IMR-90 (cell line): Measurements from ENCODE around the gene TGFB1. TPM values are rescaled to one million over a fixed set of nuclear protein-coding genes. Genes with fewer than 3 reads are reported as not detected.

Experiments
- ATAC-seq: fragments of 200-7000 bp; cut with Tn5 transposase; 2 replicates; pipeline ENCODE4 v1.9.1; 2020; ENCODE audit warnings: low read depth, mild to moderate bottlenecking, moderate library complexity
- BruUV-seq: library from RNA; stranded (reverse); fragments of 400-500 nt; replicated peaks from 2 replicates; lab custom pipeline; 2021; lab: Mats Ljungman, UMichigan
- CTCF ChIA-PET: fragments of 300-600 bp; formaldehyde crosslinking; extraction: SDS; loops from one replicate; lab custom pipeline; 2021; ENCODE audit warnings: antibody characterized with exemption; lab: Yijun Ruan, JAX
- POLR2A ChIA-PET: fragments of 300-600 bp; sonication (Branson Sonifier 250); formaldehyde crosslinking; loops from one replicate; lab custom pipeline; 2022; ENCODE audit warnings: antibody characterized with exemption; ENCODE audit not compliant: unreplicated experiment; lab: Charles Lee
- DNase-seq: peaks from one replicate; pipeline ENCODE4 v3.0.0; 2013
- H2AFZ ChIP-seq: replicated peaks from 2 replicates; pipeline ENCODE3; 2013; ENCODE audit warnings: low read length, mild to moderate bottlenecking; ENCODE audit not compliant: poor library complexity
- H2AK5ac ChIP-seq: 2 replicates; pipeline ENCODE4 v1.6.1; 2013; ENCODE audit warnings: low read depth, low read length, inconsistent platforms
- H2AK9ac ChIP-seq: replicated peaks from 2 replicates; pipeline ENCODE3; 2013; ENCODE audit warnings: mild to moderate bottlenecking, low read depth, low read length, moderate library complexity; ENCODE audit not compliant: poor library complexity
- H2BK120ac ChIP-seq: 2 replicates; pipeline ENCODE4 v1.6.1; 2013; ENCODE audit warnings: low read depth, low read length, inconsistent platforms
- H2BK15ac ChIP-seq: 3 replicates; pipeline ENCODE4 v1.6.1; 2013; ENCODE audit warnings: low read depth, low read length, inconsistent platforms
- H2BK20ac ChIP-seq: 2 replicates; pipeline ENCODE4 v1.6.1; 2013; ENCODE audit warnings: low read depth, mild to moderate bottlenecking, inconsistent platforms, low read length, moderate library complexity
- H2BK5ac ChIP-seq: 2 replicates; pipeline ENCODE4 v1.6.1; 2013; ENCODE audit warnings: mild to moderate bottlenecking, low read depth, low read length, inconsistent platforms; ENCODE audit not compliant: poor library complexity, severe bottlenecking
- H3K14ac ChIP-seq: replicated peaks from 2 replicates; pipeline ENCODE4 v1.6.1; 2013; ENCODE audit warnings: low read depth, low read length, inconsistent platforms
- H3K18ac ChIP-seq: 2 replicates; pipeline ENCODE4 v1.6.1; 2013; ENCODE audit warnings: low read depth, low read length, control low read depth
- H3K23ac ChIP-seq: 2 replicates; pipeline ENCODE4 v1.6.1; 2013; ENCODE audit warnings: low read depth, low read length, inconsistent platforms
- H3K27ac ChIP-seq: 2 replicates; pipeline ENCODE4 v1.5.1; 2013; ENCODE audit warnings: mild to moderate bottlenecking, control low read depth, low read length; ENCODE audit not compliant: insufficient read depth
- H3K27me3 ChIP-seq: 2 replicates; pipeline ENCODE4 v1.6.1; 2013; ENCODE audit warnings: low read length; ENCODE audit not compliant: control insufficient read depth, insufficient read depth
- H3K36me3 ChIP-seq: 2 replicates; pipeline ENCODE4 v1.6.1; 2013; ENCODE audit warnings: low read length, mixed read lengths; ENCODE audit not compliant: control insufficient read depth, insufficient read depth
- H3K4ac ChIP-seq: 2 replicates; pipeline ENCODE4 v1.6.1; 2013; ENCODE audit warnings: low read depth, low read length, inconsistent platforms
- H3K4me1 ChIP-seq: 2 replicates; pipeline ENCODE4 v1.6.1; 2013; ENCODE audit warnings: low read length, mixed read lengths; ENCODE audit not compliant: control insufficient read depth, insufficient read depth
- H3K4me2 ChIP-seq: 2 replicates; pipeline ENCODE4 v1.6.1; 2013; ENCODE audit warnings: low read depth, mild to moderate bottlenecking, control low read depth, low read length, moderate library complexity
- H3K4me3 ChIP-seq: 2 replicates; pipeline ENCODE4 v1.5.1; 2013; ENCODE audit warnings: low read depth, mild to moderate bottlenecking, control low read depth, low read length, moderate library complexity; ENCODE audit not compliant: insufficient read depth
- H3K56ac ChIP-seq: 2 replicates; pipeline ENCODE4 v1.6.1; 2013; ENCODE audit warnings: low read length, inconsistent platforms; ENCODE audit not compliant: insufficient read depth; ENCODE audit errors: extremely low read depth
- H3K79me1 ChIP-seq, 2 experiments: 2 replicates each; pipeline ENCODE4 v1.6.1; 2013; ENCODE audit warnings: low read length in 2 of 2, inconsistent platforms in 1 of 2, low read depth in 1 of 2
- H3K9ac ChIP-seq: 2 replicates; pipeline ENCODE4 v1.6.1; 2013; ENCODE audit warnings: low read depth, low read length, control low read depth
- H3K9me1 ChIP-seq: 2 replicates; pipeline ENCODE4 v1.6.1; 2013; ENCODE audit warnings: low read length, inconsistent platforms; ENCODE audit not compliant: insufficient read depth
- H3K9me3 ChIP-seq: 2 replicates; pipeline ENCODE4 v1.6.1; 2013; ENCODE audit warnings: low read length; ENCODE audit not compliant: control insufficient read depth, insufficient read depth
- H4K20me1 ChIP-seq: 2 replicates; pipeline ENCODE4 v1.6.1; 2013; ENCODE audit warnings: low read length, inconsistent platforms; ENCODE audit not compliant: insufficient read depth
- H4K5ac ChIP-seq: 2 replicates; pipeline ENCODE4 v1.6.1; 2013; ENCODE audit warnings: mild to moderate bottlenecking, low read depth, low read length, control low read depth
- H4K8ac ChIP-seq, 2 experiments: 2 replicates each; pipeline ENCODE4 v1.6.1; 2013; ENCODE audit warnings: low read depth in 2 of 2, low read length in 2 of 2, control low read depth in 1 of 2, inconsistent platforms in 1 of 2
- H4K91ac ChIP-seq: 2 replicates; pipeline ENCODE4 v1.6.1; 2013; ENCODE audit warnings: low read depth, low read length, inconsistent platforms; ENCODE audit not compliant: insufficient read depth
- BHLHE40 ChIP-seq: fragments of 150-350 bp; IDR thresholded peaks from 2 replicates; pipeline ENCODE4 v1.6.1; 2016; ENCODE audit warnings: mild to moderate bottlenecking, low read depth, low read length
- CEBPB ChIP-seq: IDR thresholded peaks from 2 replicates; pipeline ENCODE4 v1.6.1; 2012; ENCODE audit warnings: low read depth, low read length, improper control_type of control experiment
- CHD1 ChIP-seq: IDR thresholded peaks from 2 replicates; pipeline ENCODE4 v1.6.1; 2012; ENCODE audit warnings: low read depth, low read length, improper control_type of control experiment
- CTCF ChIP-seq: conservative IDR thresholded peaks from 2 replicates; pipeline ENCODE4 v1.5.1; 2012; ENCODE audit warnings: mild to moderate bottlenecking, low read depth, low read length, improper control_type of control experiment
- ELK1 ChIP-seq: fragments of 150-350 bp; IDR thresholded peaks from 2 replicates; pipeline ENCODE4 v1.6.1; 2016; ENCODE audit warnings: low read depth, mild to moderate bottlenecking, low read length, moderate library complexity, borderline replicate concordance
- FOS ChIP-seq: fragments of 150-350 bp; IDR thresholded peaks from 2 replicates; pipeline ENCODE4 v1.6.1; 2016; ENCODE audit warnings: low read depth, low read length
- MAFK ChIP-seq: IDR thresholded peaks from 2 replicates; pipeline ENCODE4 v1.6.1; 2012; ENCODE audit warnings: low read depth, low read length, improper control_type of control experiment
- MAZ ChIP-seq: IDR thresholded peaks from 2 replicates; pipeline ENCODE4 v1.6.1; 2012; ENCODE audit warnings: low read depth, mild to moderate bottlenecking, low read length, improper control_type of control experiment, moderate library complexity, borderline replicate concordance
- NFE2L2 ChIP-seq: fragments of 150-350 bp; IDR thresholded peaks from 2 replicates; pipeline ENCODE4 v1.6.1; 2016; ENCODE audit warnings: low read depth, mild to moderate bottlenecking, low read length
- POLR2A ChIP-seq: IDR thresholded peaks from 2 replicates; pipeline ENCODE4 v1.6.1; 2012; ENCODE audit warnings: mild to moderate bottlenecking, low read depth, low read length
- RAD21 ChIP-seq: IDR thresholded peaks from 2 replicates; pipeline ENCODE4 v1.6.1; 2012; ENCODE audit warnings: low read length, improper control_type of control experiment
- RCOR1 ChIP-seq: IDR thresholded peaks from 2 replicates; pipeline ENCODE4 v1.6.1; 2012; ENCODE audit warnings: mild to moderate bottlenecking, low read length, improper control_type of control experiment; ENCODE audit not compliant: insufficient replicate concordance
- RFX5 ChIP-seq: IDR thresholded peaks from 2 replicates; pipeline ENCODE4 v1.8.0; 2012; ENCODE audit warnings: low read depth, mild to moderate bottlenecking, low read length, moderate library complexity
- SMC3 ChIP-seq: fragments of 150-350 bp; IDR thresholded peaks from 2 replicates; pipeline ENCODE4 v1.6.1; 2016; ENCODE audit warnings: low read depth, mild to moderate bottlenecking, antibody characterized with exemption, low read length, moderate library complexity
- WGBS, 2 experiments: methylation state at CpG; one replicate each; pipeline versions ENCODE4 v1.1.5 to v1.1.7; 2013; ENCODE audit warnings: missing lambda C conversion rate in 2 of 2; ENCODE audit not compliant: insufficient read length in 1 of 2; ENCODE audit errors: extremely low coverage in 2 of 2; 5-methylcytosine and 5-hydroxymethylcytosine counted together
- dilution Hi-C: fragments of 300-500 bp; cut with HindIII; formaldehyde crosslinking; loops from one replicate; pipeline ENCODE4 v1.14.3; 2018; ENCODE audit warnings: low sequenced_read_pairs; ENCODE audit not compliant: unreplicated experiment
- in situ Hi-C: fragments of 300-500 bp; cut with MboI; formaldehyde crosslinking; loops from 3 replicates; pipeline ENCODE4 v1.14.3; 2019; ENCODE audit warnings: low sequenced_read_pairs, inconsistent platforms, mixed read lengths
- intact Hi-C: fragments of 100-400 bp; cut with micrococcal nuclease; formaldehyde crosslinking; loops from 2 replicates; pipeline ENCODE4 v1.10.0; 2022
- polyA plus RNA-seq, 3 experiments: library from polyadenylated mRNA; depleted of rRNA; stranded (reverse); fragments of >200 nt; gene quantifications; 2 replicates each; pipeline ENCODE4 v1.2.3, GENCODE V29; 2012; ENCODE audit warnings: low replicate concordance in 1 of 3
- total RNA-seq: library from RNA; depleted of rRNA; stranded (reverse); fragments of >200 nt; gene quantifications from 2 replicates; pipeline ENCODE4 v1.2.3, GENCODE V29; 2012
- TF ChIP-seq, protein P1 (sequence below): fragments of 150-350 bp; IDR thresholded peaks from 2 replicates; pipeline ENCODE4 v1.6.1; 2017; ENCODE audit warnings: mild to moderate bottlenecking, antibody characterized with exemption, low read length, low read depth

TGFB1 gene
- total and polyA plus RNA-seq, 2 of the 4 experiments (the other 2 are of a cell fraction), result 3.2 to 26.7 TPM

GRCh38 chr19:41386442-41386841 is 32.7 kb upstream of the TGFB1 start:
- H2BK15ac ChIP-seq, result no peak overlapping the region
- H3K27ac ChIP-seq, result no peak overlapping the region
- CTCF ChIA-PET, result no interaction called here
- no peak overlapping the region for H2AFZ ChIP-seq
- no peak overlapping the region for H3K4me2 ChIP-seq
- H2AK5ac ChIP-seq, result no peak overlapping the region
- intact Hi-C loops, result no loop called here
- in situ Hi-C loops, result no loop called here
- dilution Hi-C loops, result no loop called here
- H3K9me1 ChIP-seq, result no peaks in the 10 kb centered on the region
- no peak overlapping the region for H3K23ac ChIP-seq
- H3K4me1 ChIP-seq, result no peaks in the 10 kb centered on the region
- POLR2A ChIA-PET, result no interaction called here
- H3K4me3 ChIP-seq, result no peak overlapping the region
- no CpG with 5 or more reads among the region's 13 CpGs for WGBS, 2 experiments
- no peaks in the 10 kb centered on the region for H3K9me3 ChIP-seq
- peaks cover 27% of the 10 kb centered on the region for H3K36me3 ChIP-seq
- no peak overlapping the region for H2BK5ac ChIP-seq
- BruUV-seq, result no TSS peak
- H2BK120ac ChIP-seq, result no peak overlapping the region
- H3K4ac ChIP-seq, result no peak overlapping the region
- DNase-seq (no peak), ATAC-seq (no peak)
- H4K20me1 ChIP-seq, result no peaks in the 10 kb centered on the region
- H2AK9ac ChIP-seq, result no peak overlapping the region
- TF ChIP-seq MAFK, result no peak
- no peak for TF ChIP-seq ELK1
- TF ChIP-seq FOS, result no peak
- TF ChIP-seq MAZ, result no peak
- no peak for TF ChIP-seq CEBPB
- TF ChIP-seq, protein P1, sequence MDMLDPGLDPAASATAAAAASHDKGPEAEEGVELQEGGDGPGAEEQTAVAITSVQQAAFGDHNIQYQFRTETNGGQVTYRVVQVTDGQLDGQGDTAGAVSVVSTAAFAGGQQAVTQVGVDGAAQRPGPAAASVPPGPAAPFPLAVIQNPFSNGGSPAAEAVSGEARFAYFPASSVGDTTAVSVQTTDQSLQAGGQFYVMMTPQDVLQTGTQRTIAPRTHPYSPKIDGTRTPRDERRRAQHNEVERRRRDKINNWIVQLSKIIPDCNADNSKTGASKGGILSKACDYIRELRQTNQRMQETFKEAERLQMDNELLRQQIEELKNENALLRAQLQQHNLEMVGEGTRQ, result no peak
- no peak for TF ChIP-seq RCOR1
- TF ChIP-seq NFE2L2, result no peak
- TF ChIP-seq BHLHE40, result no peak
- TF ChIP-seq POLR2A, result no peak
- no peak for TF ChIP-seq SMC3
- no peak for TF ChIP-seq CTCF
- no peak for TF ChIP-seq RAD21
- TF ChIP-seq CHD1, result no peak
- no peak for TF ChIP-seq RFX5
- no peak overlapping the region for H4K91ac ChIP-seq
- no peaks in the 10 kb centered on the region for H3K79me1 ChIP-seq
- H3K14ac ChIP-seq, result no peak overlapping the region
- no peak overlapping the region for H3K18ac ChIP-seq
- H4K8ac ChIP-seq, result no peak overlapping the region
- H4K5ac ChIP-seq, result no peak overlapping the region
- no peak overlapping the region for H3K56ac ChIP-seq
- no peak overlapping the region for H3K9ac ChIP-seq
- no peaks in the 10 kb centered on the region for H3K27me3 ChIP-seq
- no peak overlapping the region for H2BK20ac ChIP-seq
